Glutamatergic neuron (in vitro differentiated cells): ENCODE data around the gene MFRP. TPM values are rescaled to one million over a fixed set of nuclear protein-coding genes. Genes with fewer than 3 reads are reported as not detected.
A peak's percentile ranks its signal among the peaks of the same experiment; 100 is the strongest.

ENCODE experiments used
- DNase-seq: peaks from one replicate; pipeline ENCODE4 v3.0.0; 2022
- H3K27ac Mint-ChIP-seq: one replicate; pipeline ENCODE4 v1.8.0; 2020; ENCODE audit warnings: mild to moderate bottlenecking, mixed read lengths, inconsistent platforms; ENCODE audit not compliant: unreplicated experiment
- H3K27me3 Mint-ChIP-seq: one replicate; pipeline ENCODE4 v1.8.0; 2020; ENCODE audit warnings: mild to moderate bottlenecking, moderate library complexity, mixed read lengths, inconsistent platforms; ENCODE audit not compliant: unreplicated experiment
- H3K36me3 Mint-ChIP-seq: one replicate; pipeline ENCODE4 v1.8.0; 2020; ENCODE audit warnings: mild to moderate bottlenecking, mixed read lengths, inconsistent platforms; ENCODE audit not compliant: unreplicated experiment
- H3K4me1 Mint-ChIP-seq: one replicate; pipeline ENCODE4 v1.8.0; 2020; ENCODE audit warnings: mild to moderate bottlenecking, low read depth, mixed read lengths, inconsistent platforms; ENCODE audit not compliant: unreplicated experiment
- H3K4me3 Mint-ChIP-seq: one replicate; pipeline ENCODE4 v1.8.0; 2020; ENCODE audit warnings: mild to moderate bottlenecking, mixed read lengths, inconsistent platforms; ENCODE audit not compliant: unreplicated experiment
- H3K9me3 Mint-ChIP-seq: one replicate; pipeline ENCODE4 v1.8.0; 2020; ENCODE audit warnings: mild to moderate bottlenecking, moderate library complexity, mixed read lengths, inconsistent platforms; ENCODE audit not compliant: unreplicated experiment
- CTCF ChIP-seq: fragments of 200-600 bp; sonication (generic); IDR thresholded peaks from one replicate; pipeline ENCODE4 v1.5.0; 2021; ENCODE audit not compliant: partially characterized antibody, unreplicated experiment
- total RNA-seq: library from RNA; stranded (reverse); fragmentation: NEBNext Ultra II Directional; extraction: Animal tissue kit (Norgen Biotek cat#: 25700); gene quantifications from one replicate; pipeline ENCODE4 v1.2.1, GENCODE V29; 2021; ENCODE audit not compliant: unreplicated experiment

Gene MFRP
- total RNA-seq, 1 donor from 2014 or later: not detected

- DNase-seq: peak; percentile 83
- Mint-ChIP-seq H3K36me3 (peaks cover 5% of the 10 kb centered on the region), H3K9me3 (peaks cover 8% of the 10 kb centered on the region), H3K4me1 (peaks cover 13% of the 10 kb centered on the region), H3K27ac (no peak overlapping the region), H3K4me3 (peak overlapping the region; percentile 80), H3K27me3 (peaks cover 9% of the 10 kb centered on the region)
- peak; percentile 99 for TF ChIP-seq CTCF
Observed at GRCh38 chr11:119356349-119357031, 10.0 kb upstream of the MFRP start.

GRCh38 chr11:119355091-119355843 lies 8.8 kb upstream of the MFRP start:
- peaks cover 9% of the 10 kb centered on the region for H3K27me3 Mint-ChIP-seq
- TF ChIP-seq CTCF: no peak
- H3K36me3 Mint-ChIP-seq: peaks cover 5% of the 10 kb centered on the region
- no peak for DNase-seq
- H3K27ac Mint-ChIP-seq: no peak overlapping the region
- H3K4me3 Mint-ChIP-seq: no peak overlapping the region
- peaks cover 8% of the 10 kb centered on the region for H3K9me3 Mint-ChIP-seq
- H3K4me1 Mint-ChIP-seq: peaks cover 8% of the 10 kb centered on the region

GRCh38 chr11:119352857-119353260 lies 6.4 kb upstream of the MFRP start:
- Mint-ChIP-seq H3K27ac (no peak overlapping the region), H3K4me1 (peaks cover 8% of the 10 kb centered on the region), H3K27me3 (peaks cover 9% of the 10 kb centered on the region), H3K4me3 (peak overlapping the region; percentile 2), H3K36me3 (no peaks in the 10 kb centered on the region), H3K9me3 (peaks cover 5% of the 10 kb centered on the region)
- DNase-seq: no peak
- no peak for TF ChIP-seq CTCF

- peaks cover 4% of the 10 kb centered on the region for H3K4me1 Mint-ChIP-seq
- no peak overlapping the region for H3K4me3 Mint-ChIP-seq
- DNase-seq: no peak
- H3K27me3 Mint-ChIP-seq: peaks cover 7% of the 10 kb centered on the region
- TF ChIP-seq CTCF: no peak
- no peak overlapping the region for H3K27ac Mint-ChIP-seq
- no peaks in the 10 kb centered on the region for H3K36me3 Mint-ChIP-seq
- H3K9me3 Mint-ChIP-seq: peaks cover 4% of the 10 kb centered on the region
Observed at GRCh38 chr11:119351232-119351631, 4.7 kb upstream of the MFRP start.

GRCh38 chr11:119350302-119350701 lies 3.8 kb upstream of the MFRP start:
- TF ChIP-seq CTCF: no peak
- peaks cover 4% of the 10 kb centered on the region for H3K4me1 Mint-ChIP-seq
- no peak overlapping the region for H3K27ac Mint-ChIP-seq

More at GRCh38 chr11:119350302-119350701, 3.8 kb upstream of the MFRP start:
- DNase-seq: no peak
- Mint-ChIP-seq H3K27me3 (peaks cover 7% of the 10 kb centered on the region), H3K36me3 (no peaks in the 10 kb centered on the region), H3K9me3 (peaks cover 5% of the 10 kb centered on the region), H3K4me3 (no peak overlapping the region)
